Naive thymus-derived CD4-positive, alpha-beta T cell (primary cell): Measurements from ENCODE around the gene LRRC32. TPM values are rescaled to one million over a fixed set of nuclear protein-coding genes. Genes with fewer than 3 reads are reported as not detected.
"Not testable (repeated sequence)": the region's sequence is repeated elsewhere in the genome, so short reads cannot be mapped to it uniquely, and the experiment has no call there.

ENCODE experiments used
- ATAC-seq: fragments of 150-1000 bp; cut with Tn5 transposase; 2 replicates; pipeline ENCODE4 v1.10.0; 2021; ENCODE audit warnings: mild to moderate bottlenecking, moderate library complexity
- CTCF ChIA-PET: fragments of 350-600 bp; sonication (Branson Sonifier 250); formaldehyde crosslinking; loops from one replicate; lab custom pipeline; 2021; ENCODE audit warnings: antibody characterized with exemption; lab: Charles Lee
- POLR2A ChIA-PET: fragments of 350-600 bp; sonication (Branson Sonifier 250); formaldehyde crosslinking; loops from one replicate; lab custom pipeline; 2021; ENCODE audit warnings: antibody characterized with exemption, inconsistent platforms; lab: Charles Lee
- DNase-seq, 9 donors: peaks; one replicate each; pipeline versions ENCODE4 v3.0.0 to v3.0.0-alpha.2; 2020 to 2022; ENCODE audit warnings: mixed read lengths in 1 of 9
- H3K27ac ChIP-seq: one replicate; pipeline ENCODE4 v1.7.0; 2013; ENCODE audit warnings: mild to moderate bottlenecking, low read depth, low read length, moderate library complexity
- H3K27me3 ChIP-seq, 2 donors: one replicate each; pipeline ENCODE4 v1.7.0; 2013; ENCODE audit warnings: low read length in 2 of 2, mild to moderate bottlenecking in 2 of 2, moderate library complexity in 2 of 2; ENCODE audit not compliant: control insufficient read depth in 2 of 2, insufficient read depth in 2 of 2
- H3K36me3 ChIP-seq, 3 experiments: 1 replicate in 2 of 3; 2 replicates in 1 of 3; pipeline ENCODE4 v1.7.0; 2013; ENCODE audit warnings: low read length in 3 of 3, mild to moderate bottlenecking in 3 of 3, moderate library complexity in 1 of 3; ENCODE audit not compliant: insufficient read depth in 3 of 3, control insufficient read depth in 2 of 3
- H3K4me1 ChIP-seq, 2 donors: one replicate each; pipeline ENCODE4 v1.7.0; 2013; ENCODE audit warnings: low read length in 2 of 2, mild to moderate bottlenecking in 2 of 2, moderate library complexity in 1 of 2; ENCODE audit not compliant: control insufficient read depth in 2 of 2, insufficient read depth in 2 of 2
- H3K4me3 ChIP-seq: 2 replicates; pipeline ENCODE4 v1.7.0; 2013; ENCODE audit warnings: mild to moderate bottlenecking, low read length
- H3K9me3 ChIP-seq, 3 experiments: 1 replicate in 2 of 3; 2 replicates in 1 of 3; pipeline ENCODE4 v1.7.0; 2013; ENCODE audit warnings: low read length in 3 of 3; ENCODE audit not compliant: control insufficient read depth in 2 of 3
- H3K27ac Mint-ChIP-seq, 9 donors: one replicate each; pipeline ENCODE4 v1.8.0; 2020 to 2022; ENCODE audit warnings: mixed read lengths in 9 of 9, mild to moderate bottlenecking in 8 of 9, moderate library complexity in 5 of 9, inconsistent platforms in 2 of 9
- H3K27me3 Mint-ChIP-seq, 5 donors: one replicate each; pipeline ENCODE4 v1.8.0; 2021 to 2022; ENCODE audit warnings: mixed read lengths in 5 of 5, mild to moderate bottlenecking in 1 of 5
- H3K36me3 Mint-ChIP-seq, 5 donors: one replicate each; pipeline ENCODE4 v1.8.0; 2020 to 2022; ENCODE audit warnings: mixed read lengths in 5 of 5, mild to moderate bottlenecking in 3 of 5, inconsistent platforms in 1 of 5
- H3K4me1 Mint-ChIP-seq, 7 donors: one replicate each; pipeline ENCODE4 v1.8.0; 2020 to 2022; ENCODE audit warnings: mixed read lengths in 7 of 7, mild to moderate bottlenecking in 3 of 7, inconsistent platforms in 1 of 7
- H3K4me3 Mint-ChIP-seq, 10 donors: one replicate each; pipeline ENCODE4 v1.8.0; 2020 to 2022; ENCODE audit warnings: mild to moderate bottlenecking in 10 of 10, mixed read lengths in 10 of 10, moderate library complexity in 6 of 10, inconsistent platforms in 2 of 10
- H3K9me3 Mint-ChIP-seq, 11 donors: one replicate each; pipeline ENCODE4 v1.8.0; 2020 to 2022; ENCODE audit warnings: mixed read lengths in 11 of 11, mild to moderate bottlenecking in 4 of 11, inconsistent platforms in 1 of 11, moderate library complexity in 1 of 11
- intact Hi-C, 2 donors: fragments of 100-400 bp; cut with micrococcal nuclease; formaldehyde crosslinking; loops; one replicate each; pipeline ENCODE4 v1.15.1; 2023
- polyA plus RNA-seq, 2 donors: library from polyadenylated mRNA; unstranded; fragments of 300-500 nt; fragmentation: Illumina TruSeq; gene quantifications; one replicate each; pipeline ENCODE4 v1.2.3, GENCODE V29; 2021
- total RNA-seq, 6 experiments: library from RNA in 5 of 6; stranded (reverse) in 5 of 6; gene quantifications; 1 replicate in 5 of 6; 2 replicates in 1 of 6; pipeline ENCODE4 v1.2.3 and lab custom pipeline; 2021 to 2026

The LRRC32 gene
- total and polyA plus RNA-seq, 7 experiments from 2014 or later: 0.08 to 4.5 (median 0.61) TPM; not detected in 3

- CTCF ChIA-PET: no interaction called here
- Histone ChIP-seq H3K27me3 (no peaks in the 10 kb centered on the region), H3K4me1 (no peaks in the 10 kb centered on the region), H3K9me3 (no peaks in the 10 kb centered on the region), H3K27ac (no peak overlapping the region), H3K36me3 (no peaks in the 10 kb centered on the region), H3K4me3 (no peak overlapping the region)
- DNase-seq: no peak
- peaks cover 40 to 83% (median 70%) of the 10 kb centered on the region in 5 donors for H3K27me3 Mint-ChIP-seq
- POLR2A ChIA-PET: no interaction called here
- intact Hi-C loops: no loop called here
- peaks cover 0 to 4% (median 0%) of the 10 kb centered on the region in 5 donors for H3K36me3 Mint-ChIP-seq
- peaks cover 0 to under 1% (median 0%) of the 10 kb centered on the region in 7 donors for H3K4me1 Mint-ChIP-seq
- H3K4me3 Mint-ChIP-seq: no peak overlapping the region
- no peak for ATAC-seq
- peaks cover 3 to 21% (median 12%) of the 10 kb centered on the region in 11 donors for H3K9me3 Mint-ChIP-seq
- H3K27ac Mint-ChIP-seq: no peak overlapping the region
Measured at GRCh38 chr11:76646882-76647534, 23.5 kb downstream of the LRRC32 start.

DNA sequence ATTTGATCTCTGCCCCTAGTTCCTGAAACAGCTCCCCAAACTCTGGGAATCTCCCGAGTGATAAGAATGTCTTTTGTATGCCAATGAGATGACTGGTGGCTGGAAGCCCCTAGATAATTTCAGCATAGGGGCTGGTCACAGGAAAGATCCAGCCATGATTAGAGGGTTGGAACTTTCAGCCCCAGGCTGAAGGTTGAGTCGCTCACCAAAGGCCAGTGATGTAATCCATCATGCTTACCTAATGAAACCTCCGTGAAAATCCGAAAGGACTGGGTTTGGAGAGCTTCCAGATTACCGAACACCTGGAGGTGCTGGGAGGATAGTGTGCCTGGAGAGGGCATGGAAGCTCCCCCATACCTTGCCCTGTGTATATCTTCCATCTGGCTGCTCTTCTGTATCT lies 26.0 kb downstream of the LRRC32 start:
- intact Hi-C loops: no loop called here
- H3K9me3 Mint-ChIP-seq: peaks cover 3 to 21% (median 12%) of the 10 kb centered on the region in 11 donors
- no peak overlapping the region for H3K27ac Mint-ChIP-seq

DNA sequence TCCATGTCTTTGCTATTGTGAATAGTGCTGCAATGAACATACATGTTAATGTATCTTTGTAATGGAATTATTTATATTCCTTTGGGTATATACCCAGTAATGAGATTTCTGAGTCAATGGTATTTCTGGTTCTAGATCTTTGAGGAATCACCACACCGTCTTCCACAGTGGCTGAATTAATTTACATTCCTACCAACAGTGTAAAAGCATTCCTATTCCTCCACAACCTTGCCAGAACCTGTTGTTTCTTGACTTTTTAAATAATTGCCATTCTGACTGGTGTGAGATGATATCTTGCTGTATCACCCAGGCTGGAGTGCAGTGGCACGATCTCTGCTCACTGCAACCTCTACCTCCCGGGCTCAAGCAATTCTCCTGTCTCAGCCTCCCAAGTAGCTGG lies 26.8 kb downstream of the LRRC32 start:
- POLR2A ChIA-PET, H3K4me3 ChIP-seq, H3K27ac ChIP-seq, intact Hi-C loops, H3K4me3 Mint-ChIP-seq, DNase-seq, CTCF ChIA-PET, H3K9me3 ChIP-seq, H3K36me3 ChIP-seq, ATAC-seq, H3K27me3 ChIP-seq, H3K4me1 ChIP-seq, H3K27ac Mint-ChIP-seq, H3K4me1 Mint-ChIP-seq, H3K36me3 Mint-ChIP-seq: not testable (repeated sequence)
- Mint-ChIP-seq H3K27me3 (peaks cover 46 to 75% (median 68%) of the 10 kb centered on the region in 5 donors), H3K9me3 (peaks cover 3 to 21% (median 12%) of the 10 kb centered on the region in 11 donors)

More for the DNA sequence above, 26.0 kb downstream of the LRRC32 start:
- CTCF ChIA-PET: no interaction called here
- Histone ChIP-seq H3K27ac (no peak overlapping the region), H3K4me3 (no peak overlapping the region), H3K27me3 (no peaks in the 10 kb centered on the region), H3K4me1 (no peaks in the 10 kb centered on the region), H3K36me3 (no peaks in the 10 kb centered on the region), H3K9me3 (no peaks in the 10 kb centered on the region)
- POLR2A ChIA-PET: no interaction called here
- H3K36me3 Mint-ChIP-seq: peaks cover 0 to 4% (median 0%) of the 10 kb centered on the region in 5 donors
- ATAC-seq (no peak), DNase-seq (no peak)
- H3K27me3 Mint-ChIP-seq: peaks cover 44 to 76% (median 69%) of the 10 kb centered on the region in 5 donors
- peaks cover 0 to 6% (median 0%) of the 10 kb centered on the region in 7 donors for H3K4me1 Mint-ChIP-seq
- H3K4me3 Mint-ChIP-seq: no peak overlapping the region

DNA sequence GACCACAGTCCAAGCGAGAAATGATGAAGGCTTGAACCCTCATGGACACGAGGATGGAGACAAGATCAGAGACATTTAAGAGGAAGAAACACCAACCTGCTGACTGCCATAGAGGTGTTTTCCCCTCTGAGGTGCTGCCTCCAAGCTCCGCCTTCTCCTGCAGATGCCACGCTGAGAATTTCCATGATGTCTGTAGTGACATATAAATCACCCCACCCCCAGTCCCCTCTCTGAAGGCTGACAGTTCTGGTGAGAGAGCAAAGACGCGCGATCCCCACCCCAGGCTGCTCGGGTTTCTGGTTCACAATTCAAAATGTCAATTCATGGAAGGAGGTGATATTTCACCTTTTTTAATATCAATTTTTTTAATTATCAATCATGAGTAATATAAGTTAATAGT lies 28.2 kb downstream of the LRRC32 start:
- H3K4me1 ChIP-seq: no peaks in the 10 kb centered on the region
- no peak overlapping the region for H3K4me3 ChIP-seq
- Mint-ChIP-seq H3K4me3 (no peak overlapping the region), H3K4me1 (peaks cover 0 to 6% (median 0%) of the 10 kb centered on the region in 7 donors), H3K9me3 (peaks cover 0 to 18% (median 9%) of the 10 kb centered on the region in 11 donors), H3K36me3 (peaks cover 0 to 4% (median 0%) of the 10 kb centered on the region in 5 donors), H3K27ac (no peak overlapping the region), H3K27me3 (peaks cover 52 to 70% (median 62%) of the 10 kb centered on the region in 5 donors)
- H3K36me3 ChIP-seq: no peaks in the 10 kb centered on the region
- ChIA-PET POLR2A (no interaction called here), CTCF (no interaction called here)
- DNase-seq: no peak
- intact Hi-C loops: no loop called here
- no peak overlapping the region for H3K27ac ChIP-seq
- ATAC-seq: no peak
- no peaks in the 10 kb centered on the region for H3K27me3 ChIP-seq
- H3K9me3 ChIP-seq: no peaks in the 10 kb centered on the region

DNA sequence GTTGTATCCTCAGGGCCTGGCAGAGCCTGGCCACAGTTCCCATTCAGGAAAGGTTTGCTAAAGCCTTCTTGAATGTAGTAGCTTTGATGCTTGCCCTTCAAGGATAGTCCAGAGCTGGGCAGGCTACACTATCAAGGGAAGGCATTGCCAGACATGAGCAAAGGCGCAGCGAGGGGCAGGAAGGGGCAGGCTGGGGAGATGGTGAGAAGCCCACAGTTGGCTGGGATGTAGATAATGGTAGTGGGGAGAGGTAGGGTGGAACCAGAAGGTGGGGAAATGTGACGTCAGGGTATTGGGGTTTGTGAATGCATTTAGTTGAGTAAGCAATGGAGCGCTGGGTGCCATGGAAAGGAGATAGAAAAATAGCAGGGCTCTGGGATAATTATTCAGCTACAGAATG lies 28.6 kb downstream of the LRRC32 start:
- no peak overlapping the region for H3K27ac ChIP-seq
- no peaks in the 10 kb centered on the region for H3K36me3 ChIP-seq
- H3K4me1 Mint-ChIP-seq: peaks cover 0 to 8% (median 0%) of the 10 kb centered on the region in 7 donors
- intact Hi-C loops: no loop called here
- no peak for ATAC-seq
- peaks cover 0 to 14% (median 6%) of the 10 kb centered on the region in 11 donors for H3K9me3 Mint-ChIP-seq
- no peak overlapping the region for H3K27ac Mint-ChIP-seq
- H3K27me3 Mint-ChIP-seq: peaks cover 54 to 70% (median 59%) of the 10 kb centered on the region in 5 donors
- H3K4me3 ChIP-seq: no peak overlapping the region
- H3K4me1 ChIP-seq: no peaks in the 10 kb centered on the region
- no peak overlapping the region for H3K4me3 Mint-ChIP-seq
- ChIA-PET CTCF (no interaction called here), POLR2A (no interaction called here)
- H3K36me3 Mint-ChIP-seq: peaks cover 0 to 4% (median 0%) of the 10 kb centered on the region in 5 donors
- H3K27me3 ChIP-seq: no peaks in the 10 kb centered on the region
- no peaks in the 10 kb centered on the region for H3K9me3 ChIP-seq
- no peak for DNase-seq

GRCh38 chr11:76640501-76640900 lies 30.0 kb downstream of the LRRC32 start:
- no peaks in the 10 kb centered on the region for H3K36me3 ChIP-seq
- H3K4me3 Mint-ChIP-seq: no peak overlapping the region
- no peak overlapping the region for H3K27ac Mint-ChIP-seq
- intact Hi-C loops: no loop called here
- H3K27me3 Mint-ChIP-seq: peaks cover 49 to 65% (median 60%) of the 10 kb centered on the region in 5 donors
- ChIA-PET CTCF (no interaction called here), POLR2A (no interaction called here)
- no peaks in the 10 kb centered on the region for H3K4me1 ChIP-seq
- H3K9me3 Mint-ChIP-seq: no peaks in the 10 kb centered on the region
- H3K27ac ChIP-seq: no peak overlapping the region
- no peaks in the 10 kb centered on the region for H3K27me3 ChIP-seq
- DNase-seq: no peak
- H3K4me3 ChIP-seq: no peak overlapping the region
- H3K9me3 ChIP-seq: no peaks in the 10 kb centered on the region
- no peak for ATAC-seq
- H3K4me1 Mint-ChIP-seq: peaks cover 0 to 8% (median 0%) of the 10 kb centered on the region in 7 donors
- H3K36me3 Mint-ChIP-seq: no peaks in the 10 kb centered on the region

GRCh38 chr11:76639621-76640020 lies 30.9 kb downstream of the LRRC32 start:
- DNase-seq (no peak), ATAC-seq (no peak)
- Mint-ChIP-seq H3K4me1 (peaks cover 0 to 8% (median 0%) of the 10 kb centered on the region in 7 donors), H3K9me3 (no peaks in the 10 kb centered on the region), H3K4me3 (no peak overlapping the region), H3K27me3 (peaks cover 41 to 60% (median 58%) of the 10 kb centered on the region in 5 donors), H3K36me3 (no peaks in the 10 kb centered on the region), H3K27ac (no peak overlapping the region)
- H3K27ac ChIP-seq: no peak overlapping the region
- intact Hi-C loops: no loop called here
- no peak overlapping the region for H3K4me3 ChIP-seq
- H3K4me1 ChIP-seq: no peaks in the 10 kb centered on the region
- H3K36me3 ChIP-seq: no peaks in the 10 kb centered on the region
- no peaks in the 10 kb centered on the region for H3K9me3 ChIP-seq
- CTCF ChIA-PET: no interaction called here
- H3K27me3 ChIP-seq: no peaks in the 10 kb centered on the region
- POLR2A ChIA-PET: no interaction called here
